Parathyroid adenoma (tissue), 2 donors: ENCODE results near the gene RBFOX1.

Experiments
- H2AFZ ChIP-seq: fragments of 300-600 bp; sonication (generic); one replicate; pipeline ENCODE4 v1.7.0; 2017; ENCODE audit warnings: antibody characterized with exemption, mild to moderate bottlenecking
- H3K27ac ChIP-seq: fragments of 300-600 bp; sonication (generic); one replicate; pipeline ENCODE4 v1.7.0; 2017
- H3K27me3 ChIP-seq: fragments of 300-600 bp; sonication (generic); one replicate; pipeline ENCODE4 v1.7.0; 2017; ENCODE audit warnings: low read length; ENCODE audit not compliant: control insufficient read depth, insufficient read depth
- H3K36me3 ChIP-seq: fragments of 300-600 bp; sonication (generic); one replicate; pipeline ENCODE4 v1.7.0; 2017; ENCODE audit warnings: low read length; ENCODE audit not compliant: control insufficient read depth, insufficient read depth
- H3K4me1 ChIP-seq: fragments of 300-600 bp; sonication (generic); one replicate; pipeline ENCODE4 v1.7.0; 2017; ENCODE audit warnings: control low read depth
- H3K4me2 ChIP-seq: fragments of 300-600 bp; sonication (generic); one replicate; pipeline ENCODE4 v1.7.0; 2017; ENCODE audit warnings: low read length
- H3K4me3 ChIP-seq: fragments of 300-600 bp; sonication (generic); one replicate; pipeline ENCODE4 v1.7.0; 2017; ENCODE audit warnings: low read depth, low read length
- H3K79me2 ChIP-seq: fragments of 300-600 bp; sonication (generic); one replicate; pipeline ENCODE4 v1.7.0; 2017; ENCODE audit warnings: control low read depth
- H3K9ac ChIP-seq: fragments of 300-600 bp; sonication (generic); one replicate; pipeline ENCODE4 v1.7.0; 2017; ENCODE audit warnings: mild to moderate bottlenecking
- H3K9me3 ChIP-seq: fragments of 300-600 bp; sonication (generic); one replicate; pipeline ENCODE4 v1.7.0; 2017; ENCODE audit warnings: low read length; ENCODE audit not compliant: control insufficient read depth
- CTCF ChIP-seq: fragments of 300-600 bp; sonication (generic); IDR thresholded peaks from one replicate; pipeline ENCODE4 v1.7.0; 2017; ENCODE audit warnings: antibody characterized with exemption, mild to moderate bottlenecking
- donor health status: primary hyperparathyroidism.

Gene RBFOX1

GRCh38 chr16:7351610-7352510 is 19.2 kb downstream of the RBFOX1 start:
- Histone ChIP-seq H3K79me2 (no peaks in the 10 kb centered on the region), H3K36me3 (no peaks in the 10 kb centered on the region), H3K27ac (no peak overlapping the region), H3K9ac (no peak overlapping the region), H2AFZ (no peak overlapping the region), H3K4me3 (no peak overlapping the region), H3K4me1 (no peaks in the 10 kb centered on the region), H3K27me3 (no peaks in the 10 kb centered on the region), H3K9me3 (no peaks in the 10 kb centered on the region), H3K4me2 (no peak overlapping the region)
- no peak for TF ChIP-seq CTCF

- Histone ChIP-seq H3K27me3 (no peaks in the 10 kb centered on the region), H3K4me3 (no peak overlapping the region), H3K9ac (no peak overlapping the region), H3K9me3 (no peaks in the 10 kb centered on the region), H3K4me1 (no peaks in the 10 kb centered on the region), H3K79me2 (no peaks in the 10 kb centered on the region), H3K4me2 (no peak overlapping the region), H3K27ac (no peak overlapping the region), H2AFZ (no peak overlapping the region), H3K36me3 (no peaks in the 10 kb centered on the region)
- no peak for TF ChIP-seq CTCF
These were observed 23.1 kb downstream of the RBFOX1 start for GRCh38 chr16:7355758-7356157.

- Histone ChIP-seq H2AFZ (no peak overlapping the region), H3K27me3 (no peaks in the 10 kb centered on the region), H3K9me3 (no peaks in the 10 kb centered on the region), H3K36me3 (no peaks in the 10 kb centered on the region), H3K4me1 (no peaks in the 10 kb centered on the region), H3K9ac (no peak overlapping the region), H3K4me3 (no peak overlapping the region), H3K79me2 (no peaks in the 10 kb centered on the region), H3K4me2 (no peak overlapping the region), H3K27ac (no peak overlapping the region)
- TF ChIP-seq CTCF = no peak
These were observed 28.9 kb downstream of the RBFOX1 start for GRCh38 chr16:7361416-7362129.

GRCh38 chr16:7362231-7362630 is 29.6 kb downstream of the RBFOX1 start:
- no peak overlapping the region for H3K9ac ChIP-seq
- H3K79me2 ChIP-seq = no peaks in the 10 kb centered on the region
- H3K4me2 ChIP-seq = no peak overlapping the region
- no peak overlapping the region for H3K27ac ChIP-seq
- no peak for TF ChIP-seq CTCF
- H3K36me3 ChIP-seq = no peaks in the 10 kb centered on the region
- no peak overlapping the region for H3K4me3 ChIP-seq
- no peaks in the 10 kb centered on the region for H3K9me3 ChIP-seq
- no peak overlapping the region for H2AFZ ChIP-seq
- H3K27me3 ChIP-seq = no peaks in the 10 kb centered on the region
- H3K4me1 ChIP-seq = no peaks in the 10 kb centered on the region
